GM12874 (cell line): Measurements from ENCODE around the gene DIRAS2.

Source experiments
- CTCF ChIP-seq: IDR thresholded peaks from 2 replicates; pipeline ENCODE4 v1.5.1; 2011; ENCODE audit warnings: low read depth, mild to moderate bottlenecking, control low read depth, low read length, moderate library complexity; ENCODE audit not compliant: insufficient read depth

Gene DIRAS2

GRCh38 chr9:90637626-90638025 is 5.0 kb downstream of the DIRAS2 start:
- TF ChIP-seq CTCF: no peak

- TF ChIP-seq CTCF: no peak
Observed at GRCh38 chr9:90632647-90633207, 9.9 kb downstream of the DIRAS2 start.

GRCh38 chr9:90631964-90632363 is 10.7 kb downstream of the DIRAS2 start:
- no peak for TF ChIP-seq CTCF

- TF ChIP-seq CTCF: no peak
Observed at GRCh38 chr9:90629991-90630390, 12.6 kb downstream of the DIRAS2 start.

- no peak for TF ChIP-seq CTCF
Observed at GRCh38 chr9:90629354-90629753, 13.3 kb downstream of the DIRAS2 start.

GRCh38 chr9:90616806-90617205 is 25.8 kb downstream of the DIRAS2 start:
- no peak for TF ChIP-seq CTCF

- TF ChIP-seq CTCF: no peak
Observed at GRCh38 chr9:90613502-90613901, 29.1 kb downstream of the DIRAS2 start.
